K562 (cell line): ENCODE data around the gene SFMBT2. TPM values are rescaled to one million over a fixed set of nuclear protein-coding genes. Genes with fewer than 3 reads are reported as not detected.

Experiments
- HDAC6 ChIP-seq: IDR thresholded peaks from 2 replicates; pipeline ENCODE4 v1.6.1; 2012; ENCODE audit warnings: low read depth, mild to moderate bottlenecking, control low read depth, inconsistent platforms, low read length, moderate library complexity
- HMG20B ChIP-seq: fragments of 250-450 bp; sonication (Bioruptor Pico); IDR thresholded peaks from 2 replicates; pipeline ENCODE4 v1.5.0; 2021; ENCODE audit warnings: mild to moderate bottlenecking
- MEF2D ChIP-seq: conservative IDR thresholded peaks from 2 replicates; pipeline ENCODE4 v1.6.1; 2016; ENCODE audit warnings: low read depth, missing genetic modification characterization, missing compliant biosample characterization
- PHF20 ChIP-seq: fragments of 450-650 bp; IDR thresholded peaks from 2 replicates; pipeline ENCODE4 v1.6.1; 2018; ENCODE audit not compliant: partially characterized antibody
- RB1 ChIP-seq: fragments of 450-650 bp; IDR thresholded peaks from 2 replicates; pipeline ENCODE4 v1.6.1; 2017; ENCODE audit warnings: low read depth, mild to moderate bottlenecking
- TEAD1 ChIP-seq, 2 experiments: fragments of 450-650 bp in 1 of 2; sonication (generic) in 1 of 2; formaldehyde crosslinking; IDR thresholded peaks; 2 replicates each; pipeline versions ENCODE4 v1.4.0 to v1.8.0; 2020 to 2022; ENCODE audit warnings: mild to moderate bottlenecking in 2 of 2, missing genetic modification reagents in 1 of 2
- TRIM24 ChIP-seq, 2 experiments: fragments of 450-650 bp; IDR thresholded peaks; 2 replicates each; pipeline ENCODE4 v1.6.1; 2016
- ZNF175 ChIP-seq: fragments of 200-800 bp; sonication (Bioruptor generic); IDR thresholded peaks from 2 replicates; pipeline ENCODE4 v1.6.1; 2016; ENCODE audit warnings: low read depth, mild to moderate bottlenecking, missing genetic modification characterization, missing compliant biosample characterization
- ZNF444 ChIP-seq: fragments of 250-450 bp; sonication (Bioruptor Pico); IDR thresholded peaks from 2 replicates; pipeline ENCODE4 v1.4.0; 2020; ENCODE audit warnings: mild to moderate bottlenecking, moderate library complexity
- ZNF780A ChIP-seq: fragments of 250-450 bp; sonication (Bioruptor Pico); IDR thresholded peaks from 2 replicates; pipeline ENCODE4 v1.5.0; 2021; ENCODE audit warnings: mild to moderate bottlenecking
- polyA plus RNA-seq, 8 experiments: library from polyadenylated mRNA; depleted of rRNA in 4 of 8; stranded (reverse) in 5 of 8; unstranded in 3 of 8; fragments of >200 nt; fragmentation: Nextera tagmentation in 2 of 8; fragmentation: Illumina TruSeq in 1 of 8; extraction: Ambion mirVana in 2 of 8; extraction: Trizol in 1 of 8; gene quantifications; 2 replicates each; pipeline versions ENCODE4 v1.2.1 to v1.2.3, GENCODE V29; 2011 to 2014; ENCODE audit warnings: inconsistent platforms in 1 of 8, missing spikeins in 1 of 8
- total RNA-seq, 7 experiments: library from RNA; depleted of rRNA in 6 of 7; stranded (reverse); fragments of >200 nt in 6 of 7; fragmentation: Illumina TruSeq in 2 of 7; extraction: Trizol in 2 of 7; gene quantifications; 2 replicates each; pipeline versions ENCODE4 v1.2.1 to v1.2.3, GENCODE V29; 2011 to 2021; ENCODE audit warnings: low replicate concordance in 1 of 7
- TF ChIP-seq, protein P1 (sequence below), 2 experiments: fragments of 450-650 bp in 1 of 2; sonication (generic) in 1 of 2; formaldehyde crosslinking in 1 of 2; IDR thresholded peaks; 2 replicates each; pipeline versions ENCODE4 v1.7.1 to v1.9.0; 2016 to 2022; ENCODE audit warnings: inconsistent platforms in 1 of 2, mild to moderate bottlenecking in 1 of 2, missing genetic modification reagents in 1 of 2
- TF ChIP-seq, protein P2 (sequence below): sonication (generic); formaldehyde crosslinking; IDR thresholded peaks from 2 replicates; pipeline ENCODE4 v1.8.1; 2023; ENCODE audit warnings: mild to moderate bottlenecking, missing genetic modification reagents
- TF ChIP-seq, protein P3 (sequence below): fragments of 250-450 bp; sonication (Bioruptor Pico); IDR thresholded peaks from 2 replicates; pipeline ENCODE4 v1.8.0; 2022; ENCODE audit warnings: inconsistent platforms, mild to moderate bottlenecking, moderate library complexity, borderline replicate concordance
- TF ChIP-seq, protein P4 (sequence below): IDR thresholded peaks from 2 replicates; pipeline ENCODE4 v1.6.1; 2011; ENCODE audit not compliant: insufficient read length; ENCODE audit errors: extremely low read depth
- TF ChIP-seq, protein P5 (sequence below): fragments of 450-650 bp; IDR thresholded peaks from one replicate; pipeline ENCODE4 v1.6.1; 2018; ENCODE audit warnings: mild to moderate bottlenecking, moderate library complexity; ENCODE audit not compliant: partially characterized antibody

Gene SFMBT2
- total and polyA plus RNA-seq, 9 of the 15 experiments (the other 6 are each of a cell fraction or from before 2014, with no cell fraction given) = 1.2 to 13.6 (median 7.6) TPM

DNA sequence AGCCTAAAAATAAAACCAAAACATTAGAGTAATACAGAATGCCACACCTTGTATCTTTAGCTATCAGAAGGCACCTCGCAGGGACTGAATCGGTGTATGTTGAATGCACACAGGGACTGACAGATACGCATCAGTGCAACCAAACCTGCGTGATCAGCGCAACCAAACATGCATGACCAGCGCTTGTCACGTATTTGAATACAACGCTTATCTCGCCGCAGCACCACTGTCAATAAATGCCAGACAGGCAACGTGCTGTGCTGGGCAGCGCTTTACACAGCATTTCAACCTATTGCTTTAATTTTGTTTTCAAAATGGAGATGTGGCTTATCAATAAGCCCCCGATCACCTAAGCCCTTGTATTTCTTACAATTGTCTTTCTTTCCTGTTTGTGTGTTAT lies 242.4 kb downstream of the SFMBT2 start (continued):
- TF ChIP-seq, protein P1, sequence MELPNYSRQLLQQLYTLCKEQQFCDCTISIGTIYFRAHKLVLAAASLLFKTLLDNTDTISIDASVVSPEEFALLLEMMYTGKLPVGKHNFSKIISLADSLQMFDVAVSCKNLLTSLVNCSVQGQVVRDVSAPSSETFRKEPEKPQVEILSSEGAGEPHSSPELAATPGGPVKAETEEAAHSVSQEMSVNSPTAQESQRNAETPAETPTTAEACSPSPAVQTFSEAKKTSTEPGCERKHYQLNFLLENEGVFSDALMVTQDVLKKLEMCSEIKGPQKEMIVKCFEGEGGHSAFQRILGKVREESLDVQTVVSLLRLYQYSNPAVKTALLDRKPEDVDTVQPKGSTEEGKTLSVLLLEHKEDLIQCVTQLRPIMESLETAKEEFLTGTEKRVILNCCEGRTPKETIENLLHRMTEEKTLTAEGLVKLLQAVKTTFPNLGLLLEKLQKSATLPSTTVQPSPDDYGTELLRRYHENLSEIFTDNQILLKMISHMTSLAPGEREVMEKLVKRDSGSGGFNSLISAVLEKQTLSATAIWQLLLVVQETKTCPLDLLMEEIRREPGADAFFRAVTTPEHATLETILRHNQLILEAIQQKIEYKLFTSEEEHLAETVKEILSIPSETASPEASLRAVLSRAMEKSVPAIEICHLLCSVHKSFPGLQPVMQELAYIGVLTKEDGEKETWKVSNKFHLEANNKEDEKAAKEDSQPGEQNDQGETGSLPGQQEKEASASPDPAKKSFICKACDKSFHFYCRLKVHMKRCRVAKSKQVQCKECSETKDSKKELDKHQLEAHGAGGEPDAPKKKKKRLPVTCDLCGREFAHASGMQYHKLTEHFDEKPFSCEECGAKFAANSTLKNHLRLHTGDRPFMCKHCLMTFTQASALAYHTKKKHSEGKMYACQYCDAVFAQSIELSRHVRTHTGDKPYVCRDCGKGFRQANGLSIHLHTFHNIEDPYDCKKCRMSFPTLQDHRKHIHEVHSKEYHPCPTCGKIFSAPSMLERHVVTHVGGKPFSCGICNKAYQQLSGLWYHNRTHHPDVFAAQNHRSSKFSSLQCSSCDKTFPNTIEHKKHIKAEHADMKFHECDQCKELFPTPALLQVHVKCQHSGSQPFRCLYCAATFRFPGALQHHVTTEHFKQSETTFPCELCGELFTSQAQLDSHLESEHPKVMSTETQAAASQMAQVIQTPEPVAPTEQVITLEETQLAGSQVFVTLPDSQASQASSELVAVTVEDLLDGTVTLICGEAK (IDR thresholded peaks at IDR 0.05) = no peak
- TF ChIP-seq, protein P1 (CRISPR knock-in tag; IDR thresholded peaks at IDR 0.05) = no peak
- TF ChIP-seq ZNF175 (CRISPR knock-in tag) = no peak
- no peak for TF ChIP-seq ZNF780A (CRISPR knock-in tag)
- TF ChIP-seq, protein P2, sequence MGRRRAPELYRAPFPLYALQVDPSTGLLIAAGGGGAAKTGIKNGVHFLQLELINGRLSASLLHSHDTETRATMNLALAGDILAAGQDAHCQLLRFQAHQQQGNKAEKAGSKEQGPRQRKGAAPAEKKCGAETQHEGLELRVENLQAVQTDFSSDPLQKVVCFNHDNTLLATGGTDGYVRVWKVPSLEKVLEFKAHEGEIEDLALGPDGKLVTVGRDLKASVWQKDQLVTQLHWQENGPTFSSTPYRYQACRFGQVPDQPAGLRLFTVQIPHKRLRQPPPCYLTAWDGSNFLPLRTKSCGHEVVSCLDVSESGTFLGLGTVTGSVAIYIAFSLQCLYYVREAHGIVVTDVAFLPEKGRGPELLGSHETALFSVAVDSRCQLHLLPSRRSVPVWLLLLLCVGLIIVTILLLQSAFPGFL (CRISPR knock-in tag) = no peak
- no peak for TF ChIP-seq RB1
- TF ChIP-seq TEAD1 (CRISPR knock-in tag; IDR thresholded peaks at IDR 0.05) = no peak
- TF ChIP-seq, protein P3, sequence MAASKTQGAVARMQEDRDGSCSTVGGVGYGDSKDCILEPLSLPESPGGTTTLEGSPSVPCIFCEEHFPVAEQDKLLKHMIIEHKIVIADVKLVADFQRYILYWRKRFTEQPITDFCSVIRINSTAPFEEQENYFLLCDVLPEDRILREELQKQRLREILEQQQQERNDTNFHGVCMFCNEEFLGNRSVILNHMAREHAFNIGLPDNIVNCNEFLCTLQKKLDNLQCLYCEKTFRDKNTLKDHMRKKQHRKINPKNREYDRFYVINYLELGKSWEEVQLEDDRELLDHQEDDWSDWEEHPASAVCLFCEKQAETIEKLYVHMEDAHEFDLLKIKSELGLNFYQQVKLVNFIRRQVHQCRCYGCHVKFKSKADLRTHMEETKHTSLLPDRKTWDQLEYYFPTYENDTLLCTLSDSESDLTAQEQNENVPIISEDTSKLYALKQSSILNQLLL (CRISPR knock-in tag) = no peak
- TF ChIP-seq, protein P4, sequence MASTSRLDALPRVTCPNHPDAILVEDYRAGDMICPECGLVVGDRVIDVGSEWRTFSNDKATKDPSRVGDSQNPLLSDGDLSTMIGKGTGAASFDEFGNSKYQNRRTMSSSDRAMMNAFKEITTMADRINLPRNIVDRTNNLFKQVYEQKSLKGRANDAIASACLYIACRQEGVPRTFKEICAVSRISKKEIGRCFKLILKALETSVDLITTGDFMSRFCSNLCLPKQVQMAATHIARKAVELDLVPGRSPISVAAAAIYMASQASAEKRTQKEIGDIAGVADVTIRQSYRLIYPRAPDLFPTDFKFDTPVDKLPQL = no peak
- no peak for TF ChIP-seq PHF20
- TF ChIP-seq HMG20B = no peak
- TF ChIP-seq, protein P5, sequence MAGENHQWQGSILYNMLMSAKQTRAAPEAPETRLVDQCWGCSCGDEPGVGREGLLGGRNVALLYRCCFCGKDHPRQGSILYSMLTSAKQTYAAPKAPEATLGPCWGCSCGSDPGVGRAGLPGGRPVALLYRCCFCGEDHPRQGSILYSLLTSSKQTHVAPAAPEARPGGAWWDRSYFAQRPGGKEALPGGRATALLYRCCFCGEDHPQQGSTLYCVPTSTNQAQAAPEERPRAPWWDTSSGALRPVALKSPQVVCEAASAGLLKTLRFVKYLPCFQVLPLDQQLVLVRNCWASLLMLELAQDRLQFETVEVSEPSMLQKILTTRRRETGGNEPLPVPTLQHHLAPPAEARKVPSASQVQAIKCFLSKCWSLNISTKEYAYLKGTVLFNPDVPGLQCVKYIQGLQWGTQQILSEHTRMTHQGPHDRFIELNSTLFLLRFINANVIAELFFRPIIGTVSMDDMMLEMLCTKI = no peak
- no peak for TF ChIP-seq MEF2D (tag)
- TF ChIP-seq ZNF444 (CRISPR knock-in tag) = no peak
- TF ChIP-seq TRIM24 (IDR thresholded peaks at IDR 0.05) = no peak
- no peak for TF ChIP-seq HDAC6
